Measurements from ENCODE around the gene FAM47C.
"Not testable (repeated sequence)": the region's sequence is repeated elsewhere in the genome, so short reads cannot be mapped to it uniquely, and the experiment has no call there.

FAM47C gene

DNA sequence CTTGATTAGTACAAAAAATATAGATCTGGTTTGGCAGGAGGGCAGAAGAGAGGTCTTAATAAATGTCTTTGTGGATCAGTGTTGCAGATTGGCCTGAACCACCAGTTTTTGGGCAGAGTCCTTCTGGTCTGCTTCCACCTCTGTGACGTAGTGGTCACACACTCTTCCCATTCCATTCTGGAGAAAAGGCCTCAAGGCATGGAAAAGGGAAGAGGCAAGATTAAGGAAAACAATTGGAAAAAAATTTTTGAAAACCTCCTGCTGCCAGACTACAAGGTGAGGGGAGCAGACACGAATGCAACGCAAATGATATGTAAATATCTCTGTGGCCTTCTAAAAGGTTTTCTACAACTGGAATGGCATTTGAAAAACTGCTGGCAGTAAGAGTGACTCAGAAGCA is 24.3 kb upstream of the FAM47C start:
- Histone ChIP-seq H3K27me3 (replicated peaks; ENCODE audit: insufficient read depth, low read length) (no peaks in the 10 kb centered on the region), H3K9me3 (replicated peaks; ENCODE audit: insufficient read depth, low read length) (no peaks in the 10 kb centered on the region), H4K20me1 (ENCODE audit: insufficient read depth, low read length) (no peaks in the 10 kb centered on the region), H3K79me2 (ENCODE audit: low read length) (no peaks in the 10 kb centered on the region), H3K4me2 (ENCODE audit: low read depth, low read length) (no peak overlapping the region), H3K27ac (ENCODE audit: low read length) (no peak overlapping the region), H3K4me3 (ENCODE audit: low read length) (no peak overlapping the region), H3K9ac (ENCODE audit: low read length) (no peak overlapping the region), H3F3A (ENCODE audit: insufficient read depth, low read length) (no peaks in the 10 kb centered on the region), H3K36me3 (replicated peaks; ENCODE audit: insufficient read depth, low read length) (no peaks in the 10 kb centered on the region), H3K4me1 (ENCODE audit: low read length) (no peaks in the 10 kb centered on the region), H3K9me2 (replicated peaks; ENCODE audit: insufficient read depth, low read length) (no peaks in the 10 kb centered on the region), H2AFZ (ENCODE audit: low read length) (no peak overlapping the region)
- TF ChIP-seq EZH2 (optimal IDR thresholded peaks at IDR 0.05; ENCODE audit: low read depth, low read length) = no peak
- TF ChIP-seq EZH2phosphoT487 (IDR thresholded peaks at IDR 0.05; ENCODE audit: low read length) = no peak
- TF ChIP-seq CTCF (IDR thresholded peaks at IDR 0.05; ENCODE audit: low read length) = no peak
- no peak for DNase-seq

- not testable (repeated sequence) for H2AFZ ChIP-seq (ENCODE audit: low read length); H3F3A ChIP-seq (ENCODE audit: insufficient read depth, low read length); H3K9me3 ChIP-seq (replicated peaks; ENCODE audit: insufficient read depth, low read length); H3K9me2 ChIP-seq (replicated peaks; ENCODE audit: insufficient read depth, low read length); H3K27me3 ChIP-seq (replicated peaks; ENCODE audit: insufficient read depth, low read length); H4K20me1 ChIP-seq (ENCODE audit: insufficient read depth, low read length); H3K27ac ChIP-seq (ENCODE audit: low read length); H3K36me3 ChIP-seq (replicated peaks; ENCODE audit: insufficient read depth, low read length); H3K4me3 ChIP-seq (ENCODE audit: low read length); H3K4me1 ChIP-seq (ENCODE audit: low read length); H3K4me2 ChIP-seq (ENCODE audit: low read depth, low read length); DNase-seq; H3K79me2 ChIP-seq (ENCODE audit: low read length); H3K9ac ChIP-seq (ENCODE audit: low read length)
These were observed 22.6 kb upstream of the FAM47C start for GRCh38 chrX:36985416-36986209.

GRCh38 chrX:36986231-36986630 is 21.9 kb upstream of the FAM47C start:
- Histone ChIP-seq H3K9me3 (replicated peaks; ENCODE audit: insufficient read depth, low read length) (no peaks in the 10 kb centered on the region), H3K9me2 (replicated peaks; ENCODE audit: insufficient read depth, low read length) (no peaks in the 10 kb centered on the region), H3K4me1 (ENCODE audit: low read length) (no peaks in the 10 kb centered on the region), H3K9ac (ENCODE audit: low read length) (no peak overlapping the region), H3K79me2 (ENCODE audit: low read length) (no peaks in the 10 kb centered on the region), H3F3A (ENCODE audit: insufficient read depth, low read length) (no peaks in the 10 kb centered on the region), H3K27ac (ENCODE audit: low read length) (no peak overlapping the region), H4K20me1 (ENCODE audit: insufficient read depth, low read length) (no peaks in the 10 kb centered on the region), H3K4me3 (ENCODE audit: low read length) (no peak overlapping the region), H2AFZ (ENCODE audit: low read length) (no peak overlapping the region), H3K4me2 (ENCODE audit: low read depth, low read length) (no peak overlapping the region), H3K36me3 (replicated peaks; ENCODE audit: insufficient read depth, low read length) (no peaks in the 10 kb centered on the region), H3K27me3 (replicated peaks; ENCODE audit: insufficient read depth, low read length) (no peaks in the 10 kb centered on the region)
- TF ChIP-seq EZH2phosphoT487 (IDR thresholded peaks at IDR 0.05; ENCODE audit: low read length) = no peak
- no peak for TF ChIP-seq CTCF (IDR thresholded peaks at IDR 0.05; ENCODE audit: low read length)
- no peak for TF ChIP-seq EZH2 (optimal IDR thresholded peaks at IDR 0.05; ENCODE audit: low read depth, low read length)
- no peak for DNase-seq

- H3K4me1 ChIP-seq (ENCODE audit: low read length); H3K9ac ChIP-seq (ENCODE audit: low read length); H3K27ac ChIP-seq (ENCODE audit: low read length); H3K9me2 ChIP-seq (replicated peaks; ENCODE audit: insufficient read depth, low read length); H3K79me2 ChIP-seq (ENCODE audit: low read length); H3K4me3 ChIP-seq (ENCODE audit: low read length); DNase-seq; H3K36me3 ChIP-seq (replicated peaks; ENCODE audit: insufficient read depth, low read length); H3K27me3 ChIP-seq (replicated peaks; ENCODE audit: insufficient read depth, low read length); H2AFZ ChIP-seq (ENCODE audit: low read length); H3F3A ChIP-seq (ENCODE audit: insufficient read depth, low read length); H4K20me1 ChIP-seq (ENCODE audit: insufficient read depth, low read length); H3K4me2 ChIP-seq (ENCODE audit: low read depth, low read length); H3K9me3 ChIP-seq (replicated peaks; ENCODE audit: insufficient read depth, low read length): not testable (repeated sequence)
These were observed 21.0 kb upstream of the FAM47C start for GRCh38 chrX:36987212-36987611.

Measured in MM.1S (cell line).